Adrenal gland (tissue), 12 donors: ENCODE data around the gene NPC1. TPM values are rescaled to one million over a fixed set of nuclear protein-coding genes. Genes with fewer than 3 reads are reported as not detected.
A peak's percentile ranks its signal among the peaks of the same experiment; 100 is the strongest.

Experiments used
- DNase-seq, 7 donors: peaks; one replicate each; pipeline ENCODE4 v3.0.0-alpha.2; 2019 to 2020
- H3K27ac ChIP-seq, 5 donors: fragments of 200-600 bp; sonication (generic) in 4 of 5; 1 replicate in 3 of 5; 2 replicates in 2 of 5; pipeline versions ENCODE4 v1.5.1 to v1.8.0; 2016 to 2020; ENCODE audit warnings: mild to moderate bottlenecking in 1 of 5
- H3K27me3 ChIP-seq: fragments of 200-600 bp; 2 replicates; pipeline ENCODE4 v1.8.0; 2021
- H3K36me3 ChIP-seq, 2 donors: fragments of 200-600 bp; replicated peaks in 1 of 2; 1 replicate in 1 of 2; 2 replicates in 1 of 2; pipeline versions ENCODE4 v1.5.1 to v1.8.0; 2018 to 2022
- H3K4me1 ChIP-seq, 2 donors: fragments of 200-600 bp; replicated peaks in 1 of 2; 1 replicate in 1 of 2; 2 replicates in 1 of 2; pipeline versions ENCODE4 v1.5.1 to v1.8.0; 2018 to 2021
- H3K4me3 ChIP-seq, 4 donors: fragments of 200-600 bp; sonication (generic) in 3 of 4; one replicate each; pipeline ENCODE4 v1.5.1; 2016 to 2018
- H3K9me3 ChIP-seq, 3 donors: fragments of 200-600 bp; sonication (generic) in 1 of 3; replicated peaks in 1 of 3; 1 replicate in 2 of 3; 2 replicates in 1 of 3; pipeline versions ENCODE4 v1.5.1 to v1.8.0; 2016 to 2021
- POLR2A ChIP-seq, 2 donors: fragments of 450-650 bp; IDR thresholded peaks; one replicate each; pipeline ENCODE4 v1.6.1; 2017; ENCODE audit warnings: antibody characterized with exemption in 2 of 2, mild to moderate bottlenecking in 2 of 2, moderate library complexity in 1 of 2
- WGBS, 4 donors: extraction: QIAGEN DNeasy Blood & Tissue Kit in 2 of 4; methylation state at CpG; one replicate each; pipeline versions ENCODE4 v1.1.5 to v1.1.7; 2013 to 2017; 5-methylcytosine and 5-hydroxymethylcytosine counted together
- intact Hi-C, 2 donors: fragments of 100-400 bp; cut with DNase I; formaldehyde crosslinking; loops; one replicate each; pipeline versions ENCODE4 v1.14.1 to v1.15.0; 2022 to 2023
- polyA plus RNA-seq, 3 donors: library from polyadenylated mRNA; stranded (reverse); fragments of 200-250 nt in 2 of 3; fragments of 350-450 nt in 1 of 3; fragmentation: Illumina TruSeq in 1 of 3; extraction: RNeasy Lipid Tissue Mini Kit (QIAGEN cat#74804) in 1 of 3; gene quantifications; one replicate each; pipeline ENCODE4 v1.2.3, GENCODE V29; 2013 to 2014
- total RNA-seq, 9 donors: library from RNA; depleted of rRNA in 4 of 9; stranded (reverse); fragments of >200 nt in 4 of 9; fragments of 120-200 nt in 1 of 9; fragmentation: NEBNext Ultra II Directional in 1 of 9; extraction: Animal tissue kit (Norgen Biotek cat#: 25700) in 1 of 9; gene quantifications; one replicate each; pipeline versions ENCODE4 v1.1.0 to v1.2.4, GENCODE V29; 2013 to 2023
- TF ChIP-seq, protein P1 (sequence below), 6 experiments: fragments of 450-650 bp in 4 of 6; fragments of 200-600 bp in 2 of 6; sonication (generic) in 1 of 6; IDR thresholded peaks; 1 replicate in 5 of 6; 2 replicates in 1 of 6; pipeline versions ENCODE4 v1.5.1 to v1.8.0; 2016 to 2021; ENCODE audit warnings: antibody characterized with exemption in 6 of 6, mild to moderate bottlenecking in 2 of 6, moderate library complexity in 1 of 6
- donor health status: healthy with polysubstance abuse.
- donor health status: Bipolar disorder and iron deficiency.
- donor health status: DM: yes; HTN: yes; CAD: no.
- donor health status: DM: no; HTN: no; CAD: no.
- donor health status: DM: no; HTN: no; CAD: no.
- donor health status: DM: yes; HTN: yes; CAD: no.

NPC1 gene
- total and polyA plus RNA-seq, 12 donors, result 38.3 to 1,631 (median 117) TPM

DNA sequence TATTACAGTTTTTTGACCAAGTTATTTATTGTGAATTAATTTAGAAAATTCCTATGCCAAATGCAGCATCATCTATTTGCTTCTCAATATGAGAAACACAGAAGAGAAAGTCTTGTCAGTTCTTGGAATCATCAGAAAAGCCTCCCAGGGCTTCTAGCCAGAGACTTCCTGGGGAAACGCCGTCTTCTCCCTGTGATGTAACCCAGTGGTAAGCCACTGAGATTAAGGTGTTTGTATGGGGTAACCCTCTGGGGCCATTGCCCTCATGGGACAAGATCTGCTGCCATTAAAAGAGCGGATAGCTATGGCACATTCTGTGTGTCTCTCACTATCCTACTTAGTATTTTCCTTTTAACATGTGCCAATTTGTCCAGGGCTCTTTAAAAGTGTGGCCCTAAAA, 48.4 kb upstream of the NPC1 start:
- Histone ChIP-seq H3K27ac (no peak overlapping the region), H3K36me3 (no peaks in the 10 kb centered on the region), H3K4me1 (peaks cover 0 to 4% of the 10 kb centered on the region in 2 donors), H3K27me3 (no peaks in the 10 kb centered on the region), H3K4me3 (no peak overlapping the region), H3K9me3 (no peaks in the 10 kb centered on the region)
- 56 to 83% (median 70%) methylated on average over 3 of the region's 3 CpGs for WGBS, 4 donors
- intact Hi-C loops, result no loop called here
- TF ChIP-seq, protein P1, sequence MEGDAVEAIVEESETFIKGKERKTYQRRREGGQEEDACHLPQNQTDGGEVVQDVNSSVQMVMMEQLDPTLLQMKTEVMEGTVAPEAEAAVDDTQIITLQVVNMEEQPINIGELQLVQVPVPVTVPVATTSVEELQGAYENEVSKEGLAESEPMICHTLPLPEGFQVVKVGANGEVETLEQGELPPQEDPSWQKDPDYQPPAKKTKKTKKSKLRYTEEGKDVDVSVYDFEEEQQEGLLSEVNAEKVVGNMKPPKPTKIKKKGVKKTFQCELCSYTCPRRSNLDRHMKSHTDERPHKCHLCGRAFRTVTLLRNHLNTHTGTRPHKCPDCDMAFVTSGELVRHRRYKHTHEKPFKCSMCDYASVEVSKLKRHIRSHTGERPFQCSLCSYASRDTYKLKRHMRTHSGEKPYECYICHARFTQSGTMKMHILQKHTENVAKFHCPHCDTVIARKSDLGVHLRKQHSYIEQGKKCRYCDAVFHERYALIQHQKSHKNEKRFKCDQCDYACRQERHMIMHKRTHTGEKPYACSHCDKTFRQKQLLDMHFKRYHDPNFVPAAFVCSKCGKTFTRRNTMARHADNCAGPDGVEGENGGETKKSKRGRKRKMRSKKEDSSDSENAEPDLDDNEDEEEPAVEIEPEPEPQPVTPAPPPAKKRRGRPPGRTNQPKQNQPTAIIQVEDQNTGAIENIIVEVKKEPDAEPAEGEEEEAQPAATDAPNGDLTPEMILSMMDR (IDR thresholded peaks at IDR 0.05), result no peak
- TF ChIP-seq POLR2A (IDR thresholded peaks at IDR 0.05), result no peak
- no peak for DNase-seq

- 67 to 93% (median 86%) methylated on average over 1 of the region's 1 CpG for WGBS, 4 donors
- H3K27ac ChIP-seq, result no peak overlapping the region
- no peak overlapping the region for H3K4me3 ChIP-seq
- no peak for TF ChIP-seq POLR2A (IDR thresholded peaks at IDR 0.05)
- TF ChIP-seq, protein P1 (IDR thresholded peaks at IDR 0.05), result no peak
- H3K36me3 ChIP-seq, result no peaks in the 10 kb centered on the region
- no peaks in the 10 kb centered on the region for H3K9me3 ChIP-seq
- DNase-seq, result no peak
- intact Hi-C loops, result no loop called here
- no peaks in the 10 kb centered on the region for H3K27me3 ChIP-seq
- H3K4me1 ChIP-seq, result peaks cover 0 to 4% of the 10 kb centered on the region in 2 donors
These were observed 46.3 kb upstream of the NPC1 start for GRCh38 chr18:23632615-23633014.

- intact Hi-C loops, result no loop called here
- Histone ChIP-seq H3K9me3 (no peaks in the 10 kb centered on the region), H3K27me3 (no peaks in the 10 kb centered on the region), H3K27ac (no peak overlapping the region), H3K36me3 (no peaks in the 10 kb centered on the region), H3K4me1 (peaks cover 0 to 4% of the 10 kb centered on the region in 2 donors), H3K4me3 (no peak overlapping the region)
- TF ChIP-seq POLR2A (IDR thresholded peaks at IDR 0.05), result no peak
- TF ChIP-seq, protein P1 (IDR thresholded peaks at IDR 0.05), result no peak
- peak in 1 of 7 donors; percentile 70 for DNase-seq
- 55 to 64% (median 56%) methylated on average over 11 of the region's 11 CpGs for WGBS, 4 donors
These were observed 45.4 kb upstream of the NPC1 start for GRCh38 chr18:23631746-23632145.

DNA sequence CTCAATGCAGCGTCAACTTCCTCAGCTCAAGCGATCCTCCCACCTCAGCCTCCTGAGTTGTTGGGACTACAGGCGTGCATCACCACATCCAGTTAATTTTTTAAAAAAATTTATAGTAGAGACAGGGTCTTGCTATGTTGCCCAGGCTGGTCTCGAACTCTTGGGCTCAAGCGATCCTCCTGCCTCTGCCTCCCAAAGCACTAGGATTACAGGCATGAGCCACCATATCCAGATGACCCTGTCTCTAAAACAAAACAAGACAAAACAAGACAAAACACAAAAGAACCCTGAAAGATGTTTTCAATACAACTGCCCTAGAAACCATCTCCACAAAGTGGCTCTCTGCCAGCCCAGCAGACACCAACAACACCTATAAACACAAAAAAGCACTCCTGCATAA, 45.0 kb upstream of the NPC1 start:
- no peak for DNase-seq
- 90 to 100% (median 92%) methylated on average over 5 of the region's 5 CpGs for WGBS, 4 donors
- Histone ChIP-seq H3K27me3 (no peaks in the 10 kb centered on the region), H3K27ac (no peak overlapping the region), H3K9me3 (no peaks in the 10 kb centered on the region), H3K36me3 (no peaks in the 10 kb centered on the region), H3K4me3 (no peak overlapping the region), H3K4me1 (peaks cover 0 to 4% of the 10 kb centered on the region in 2 donors)
- TF ChIP-seq POLR2A (IDR thresholded peaks at IDR 0.05), result no peak
- TF ChIP-seq, protein P1 (IDR thresholded peaks at IDR 0.05), result no peak
- intact Hi-C loops, result no loop called here
